Fibroblast of lung (primary cell): Measurements from ENCODE around the gene METTL16.

Experiments used
- CTCF ChIP-seq, 2 donors: IDR thresholded peaks in 1 of 2; conservative IDR thresholded peaks in 1 of 2; 1 replicate in 1 of 2; 2 replicates in 1 of 2; pipeline ENCODE4 v1.5.1; 2011 to 2012; ENCODE audit warnings: low read length in 2 of 2, control low read depth in 1 of 2, inconsistent platforms in 1 of 2, low read depth in 1 of 2, mild to moderate bottlenecking in 1 of 2
- EZH2 ChIP-seq: IDR thresholded peaks from 2 replicates; pipeline ENCODE4 v1.5.1; 2012; ENCODE audit warnings: low read length, control low read depth, mild to moderate bottlenecking; ENCODE audit errors: missing control alignments

- TF ChIP-seq CTCF (conservative IDR thresholded peaks at IDR 0.05 in 1 of 2, IDR thresholded peaks at IDR 0.05 in 1 of 2; ENCODE audit: low read depth in 1 of 2, low read length in 2 of 2) (no peak), EZH2 (no peak)
Measured at GRCh38 chr17:2510559-2510958, 1.1 kb downstream of the METTL16 start.
